ENCODE results near the gene MBTPS1. TPM values are rescaled to one million over a fixed set of nuclear protein-coding genes. Genes with fewer than 3 reads are reported as not detected.

Gene MBTPS1
- total and polyA plus RNA-seq, 10 of the 15 experiments (the other 5 are each of a cell fraction or from before 2014, with no cell fraction given), result 1.3 to 43.9 (median 35.2) TPM

GRCh38 chr16:84144859-84145639 lies 28.3 kb upstream of the MBTPS1 start, which contains the start of the genes DNAAF1 and HSDL1 (continued):
- TF ChIP-seq HSF1 (IDR thresholded peaks at IDR 0.05; ENCODE audit: low read depth, low read length) (no peak), BCL11A (IDR thresholded peaks at IDR 0.05; ENCODE audit: low read depth, low read length) (no peak), IKZF2 (IDR thresholded peaks at IDR 0.05) (no peak), ZNF687 (IDR thresholded peaks at IDR 0.05) (peak; percentile 51), KDM1A (IDR thresholded peaks at IDR 0.05; ENCODE audit: borderline replicate concordance) (no peak), SP1 (IDR thresholded peaks at IDR 0.05; ENCODE audit: low read depth, low read length) (peak; percentile 59), SMARCA5 (IDR thresholded peaks at IDR 0.05) (0 out of 2 replicates have a peak, but pooled peaks have one; percentile 51), POU2F2 (IDR thresholded peaks at IDR 0.05; ENCODE audit: borderline replicate concordance, low read depth, low read length) (0 out of 3 replicates have a peak, but pooled peaks have one; percentile 20), MEF2B (IDR thresholded peaks at IDR 0.05; ENCODE audit: partially characterized antibody, poor library complexity, severe bottlenecking) (peak; percentile 13), EGR1 (IDR thresholded peaks at IDR 0.05; ENCODE audit: borderline replicate concordance in 1 of 2, low read depth in 2 of 2, low read length in 2 of 2) (peak; percentile 50 to 89), CBFB (IDR thresholded peaks at IDR 0.05; ENCODE audit: low read depth) (no peak), NR2C1 (IDR thresholded peaks at IDR 0.05) (0 out of 2 replicates have a peak, but pooled peaks have one; percentile 31), ZNF207 (IDR thresholded peaks at IDR 0.05; ENCODE audit: borderline replicate concordance) (peak; percentile 52; the same call in 1 of the 2 replicates), REST (IDR thresholded peaks at IDR 0.05; ENCODE audit: low read depth, low read length) (no peak), HCFC1 (IDR thresholded peaks at IDR 0.05; ENCODE audit: low read length) (peak; percentile 37; the same call in 1 of the 2 replicates), RAD51 (IDR thresholded peaks at IDR 0.05) (no peak), CTCF (IDR thresholded peaks at IDR 0.05 in 2 of 3, conservative IDR thresholded peaks at IDR 0.05 in 1 of 3; ENCODE audit: control insufficient read depth in 2 of 3, extremely low read depth in 1 of 3, insufficient read depth in 1 of 3, low read depth in 3 of 3, low read length in 3 of 3) (peak in 1 of 3 experiments; percentile 24; a peak in 1 of 6 replicates)

Data from GM12878 (cell line).